GM18517 (cell line): Measurements from ENCODE around the gene SLC24A3.

ENCODE experiments used
- ATAC-seq: cut with Tn5 transposase; IDR thresholded peaks from one replicate; pipeline ENCODE4 v1.9.1; 2021; ENCODE audit warnings: mild to moderate bottlenecking, moderate library complexity; ENCODE audit not compliant: unreplicated experiment

SLC24A3 gene

DNA sequence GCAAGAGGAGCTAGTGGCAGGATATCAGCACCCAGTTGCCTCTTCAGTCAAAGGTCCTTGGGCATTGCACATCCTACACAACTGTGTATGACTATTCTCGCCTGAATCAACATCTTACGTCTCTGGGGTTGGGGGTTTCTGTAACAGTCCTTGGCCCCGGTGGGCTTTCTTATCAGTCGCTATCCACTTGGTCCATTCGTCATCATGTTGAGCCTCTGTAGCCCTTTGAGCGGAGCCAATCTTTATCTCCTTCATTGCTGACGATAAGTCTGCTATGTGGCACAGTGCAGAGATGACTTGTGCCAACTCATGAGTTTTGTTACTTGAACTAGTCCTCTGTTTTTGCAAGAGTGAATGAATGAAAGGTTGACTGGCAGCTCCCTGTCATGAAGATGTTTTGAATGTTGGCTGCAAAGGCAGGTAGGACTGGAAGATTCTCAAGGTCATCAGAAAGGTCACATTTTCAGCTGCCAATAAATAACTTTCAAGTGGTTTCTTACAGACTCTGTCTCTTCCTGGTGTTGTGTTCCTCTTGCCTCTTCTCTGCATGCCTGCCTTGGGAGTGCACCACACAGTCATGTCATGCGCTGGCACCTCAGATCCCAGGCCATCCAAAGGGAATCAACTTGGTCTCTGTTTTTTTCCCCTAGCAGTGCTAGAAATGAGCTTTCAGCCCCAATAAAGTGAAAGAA, 238.9 kb downstream of the SLC24A3 start:
- no peak for ATAC-seq

DNA sequence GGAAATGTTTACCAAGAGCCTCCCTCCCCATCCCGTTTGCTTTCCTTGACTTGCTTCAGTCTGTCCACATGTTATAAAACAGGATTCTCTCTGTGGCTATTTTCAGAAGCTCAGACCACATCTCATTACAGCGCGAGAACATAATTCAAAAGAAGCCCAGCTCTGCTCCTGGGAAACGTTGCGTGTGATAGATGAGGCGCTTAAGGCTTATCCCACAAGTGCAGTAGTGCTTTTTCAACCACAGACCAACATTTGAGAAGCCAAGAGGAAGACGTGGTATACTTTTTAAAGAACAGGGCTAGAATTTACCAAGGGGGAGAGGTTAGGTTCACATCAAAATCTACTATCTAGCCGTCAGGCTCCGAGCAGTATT, 239.5 kb downstream of the SLC24A3 start:
- no peak for ATAC-seq

DNA sequence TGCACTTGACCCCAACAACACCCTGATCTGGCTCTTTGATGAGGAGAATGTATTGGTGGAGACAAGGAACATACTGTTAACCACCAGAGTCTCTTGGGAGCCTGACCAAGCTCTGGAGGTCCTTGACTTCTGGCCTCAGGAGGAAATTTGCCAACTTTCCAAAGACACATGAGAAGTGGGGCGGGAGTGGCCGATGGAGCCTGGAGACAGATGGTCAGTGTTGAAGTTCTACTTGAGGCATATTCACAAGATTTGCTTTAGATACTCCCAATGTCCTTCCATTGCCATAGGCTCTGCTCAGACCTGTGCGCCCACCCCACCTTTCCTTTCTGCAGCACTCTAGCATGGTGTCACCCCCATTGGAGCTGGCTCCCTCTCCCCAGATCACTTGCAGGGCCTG, 241.0 kb downstream of the SLC24A3 start:
- ATAC-seq = no peak

DNA sequence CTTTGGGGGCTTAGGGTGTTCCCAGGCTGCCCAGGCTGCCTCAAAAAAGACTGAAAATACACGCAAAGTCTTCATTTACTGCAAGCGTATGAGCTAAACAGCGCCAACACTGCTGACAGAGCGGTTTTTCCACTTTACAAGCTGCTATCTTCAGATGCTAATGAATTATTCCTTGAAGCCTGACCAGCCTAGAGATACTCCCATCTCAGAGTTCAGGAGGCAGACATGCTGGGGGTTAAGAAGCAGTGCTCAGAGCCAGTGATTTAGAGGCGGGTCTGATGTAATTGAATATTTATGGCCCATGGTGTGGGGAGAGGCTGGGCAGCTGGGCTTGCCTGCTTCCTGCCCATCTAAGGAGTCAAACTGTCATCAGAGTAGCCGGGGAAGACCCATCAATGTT, 241.4 kb downstream of the SLC24A3 start:
- no peak for ATAC-seq

DNA sequence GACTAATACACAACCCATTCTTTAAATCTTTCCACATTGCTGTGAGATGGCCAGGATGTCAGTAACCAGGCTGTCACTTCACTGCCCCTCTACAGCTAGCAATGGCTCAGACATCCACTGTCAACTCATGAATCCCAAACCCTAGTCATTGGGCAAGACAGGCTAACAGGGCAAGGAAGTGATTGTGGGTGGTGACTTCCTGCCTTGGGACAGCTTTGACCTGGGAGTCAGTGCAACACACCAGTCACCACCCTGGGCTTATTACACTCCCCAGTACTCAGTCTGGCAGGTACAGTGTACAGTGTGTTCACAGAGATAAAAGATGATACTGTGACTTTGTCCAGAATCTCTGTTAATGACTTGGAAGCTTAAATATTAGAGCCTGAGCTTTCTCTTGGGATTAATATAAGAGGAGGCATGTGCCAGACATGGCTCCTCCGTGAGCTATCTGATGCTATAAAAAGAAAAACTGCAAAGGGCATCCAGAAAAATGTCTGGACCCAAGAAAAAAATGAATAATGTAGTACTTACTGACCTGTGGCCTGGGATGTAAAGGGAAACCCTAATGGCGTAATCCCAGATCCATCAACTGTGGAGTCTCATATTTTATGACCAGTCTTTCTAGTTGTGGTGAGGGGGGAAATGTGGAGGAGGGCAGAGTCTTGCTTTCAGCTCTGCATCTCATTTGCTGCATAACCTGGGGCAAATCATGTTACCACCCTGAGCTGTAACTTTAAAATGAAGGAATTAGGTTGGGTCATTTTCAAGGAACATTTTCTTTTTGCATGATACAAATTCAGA, 244.4 kb downstream of the SLC24A3 start:
- no peak for ATAC-seq

DNA sequence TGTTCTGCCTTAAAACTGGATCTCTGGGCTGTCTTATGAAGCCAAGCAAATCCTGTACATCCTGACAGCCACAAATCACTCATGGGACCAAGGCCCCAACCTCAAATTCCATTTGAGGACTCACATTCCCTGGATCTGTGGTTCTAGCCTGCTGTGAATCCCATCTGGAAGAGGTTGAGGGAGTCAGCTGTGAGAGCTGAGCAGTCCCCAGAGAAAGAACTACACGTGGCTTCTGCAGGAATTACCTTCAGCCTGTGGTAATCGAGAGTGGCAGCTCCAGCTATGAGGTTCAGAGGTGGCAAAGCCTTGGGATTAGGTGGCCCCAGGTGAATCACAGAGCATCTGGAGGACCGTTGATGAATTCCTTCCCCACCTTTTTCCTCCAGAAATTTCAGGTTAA, 245.2 kb downstream of the SLC24A3 start:
- no peak for ATAC-seq

DNA sequence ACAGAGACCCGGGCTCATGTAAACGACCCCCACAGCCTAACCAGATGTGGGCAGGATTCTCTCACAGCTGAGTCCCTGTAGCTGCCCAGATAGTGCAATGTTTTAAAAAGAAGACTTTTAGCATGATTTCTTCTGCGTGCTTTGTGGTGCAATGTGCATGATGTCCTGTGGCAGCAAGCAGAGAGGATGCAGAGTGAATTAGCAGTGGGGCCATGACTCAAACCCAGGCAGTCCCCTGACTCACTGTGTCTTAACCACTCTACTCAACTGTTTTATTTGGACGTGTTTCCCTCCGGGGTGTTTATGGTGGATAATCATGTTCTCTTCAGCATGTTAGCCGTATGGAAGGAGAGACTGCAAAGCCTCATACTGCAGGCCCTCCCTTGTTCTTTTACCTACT, 247.9 kb downstream of the SLC24A3 start:
- ATAC-seq = no peak

DNA sequence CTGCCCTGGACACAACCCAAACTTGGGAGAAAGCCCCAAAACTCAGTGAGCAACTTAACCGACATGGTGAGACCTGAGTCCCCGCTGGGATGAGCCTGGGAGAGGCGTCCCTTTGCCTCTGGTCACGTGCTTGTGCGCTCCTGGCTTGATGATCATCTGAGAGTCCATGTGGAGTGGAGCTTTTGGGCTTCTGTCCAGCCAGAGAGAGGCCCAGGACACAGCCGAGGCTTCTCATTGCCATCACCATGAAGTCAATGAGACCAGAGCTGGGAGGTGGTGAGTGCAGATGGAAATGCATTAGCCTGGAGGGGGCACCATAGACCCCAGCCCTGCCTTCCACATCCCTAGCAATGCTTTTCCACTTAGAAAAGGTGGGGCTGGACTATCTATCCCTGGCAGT, 250.0 kb downstream of the SLC24A3 start:
- ATAC-seq = no peak

DNA sequence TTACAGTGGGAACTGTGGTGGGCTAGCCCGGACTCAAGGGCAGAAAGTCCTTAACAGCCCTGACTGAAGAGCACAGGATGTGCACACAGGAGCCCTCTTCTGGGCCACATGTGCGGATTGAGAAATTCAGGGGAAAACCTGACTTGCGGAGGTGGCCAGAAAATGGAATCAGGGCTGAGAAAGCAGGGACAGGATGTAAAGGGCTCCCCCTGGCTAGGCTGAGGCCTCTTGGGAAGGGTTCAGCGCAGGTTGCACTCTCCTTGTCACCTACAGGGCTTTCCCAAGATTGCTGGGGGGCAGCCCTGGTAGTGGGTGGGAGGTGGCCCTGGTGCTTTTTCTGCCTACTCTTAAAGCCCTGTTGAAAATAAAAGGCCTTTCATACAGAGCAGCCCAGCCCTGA, 251.2 kb downstream of the SLC24A3 start:
- no peak for ATAC-seq

DNA sequence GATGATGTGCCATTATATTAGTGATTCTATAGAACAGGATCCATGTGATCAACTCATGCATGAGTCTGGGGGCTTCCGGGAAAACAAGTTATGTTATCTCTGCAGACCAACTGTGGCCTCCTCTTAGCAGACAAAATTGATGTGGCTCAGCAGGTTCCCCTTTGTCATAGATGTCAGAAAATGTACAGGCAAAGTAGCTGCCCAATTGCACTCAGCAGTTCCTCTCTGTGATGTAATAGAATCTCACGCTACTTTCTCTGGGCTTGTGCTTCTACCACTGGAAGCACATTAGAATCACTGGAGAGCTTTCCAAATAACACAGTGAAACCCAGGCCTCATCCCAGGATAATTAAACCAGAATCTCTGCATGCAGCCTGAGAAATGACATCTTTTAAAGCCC, 253.1 kb downstream of the SLC24A3 start:
- ATAC-seq = no peak

DNA sequence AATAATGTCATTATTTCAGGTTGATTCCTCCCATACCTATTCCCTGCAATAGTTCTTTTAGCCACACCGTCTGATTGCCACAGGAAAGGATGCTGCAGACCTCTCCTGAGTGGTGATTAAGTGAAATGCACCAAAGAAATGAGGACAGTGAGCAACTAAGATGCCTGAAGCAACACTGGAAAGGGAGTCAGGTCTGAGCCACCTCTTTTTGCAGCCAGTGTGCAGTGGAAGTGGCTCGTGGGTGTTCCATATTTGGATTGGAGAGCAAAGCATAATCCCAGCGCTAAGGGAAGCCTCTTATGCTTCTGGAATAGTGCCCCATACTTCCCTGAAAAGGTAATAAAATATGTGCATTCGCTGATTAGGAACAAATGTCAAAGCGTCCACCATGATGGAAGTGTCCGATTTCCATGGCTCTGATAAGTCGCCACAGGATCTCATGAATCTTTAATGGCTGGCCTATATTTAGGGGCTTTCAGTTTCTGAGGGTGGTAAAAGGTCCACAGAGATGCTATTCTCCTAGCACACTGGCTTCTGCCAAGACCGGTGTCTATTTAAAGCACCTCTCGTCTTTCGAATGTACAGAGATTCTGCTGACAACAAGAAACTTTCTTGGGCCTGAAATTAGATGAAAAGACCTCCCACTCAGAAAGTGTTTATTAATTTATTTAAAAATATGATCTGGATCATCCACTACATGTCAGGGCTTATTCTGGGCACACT, 253.9 kb downstream of the SLC24A3 start:
- no peak for ATAC-seq

DNA sequence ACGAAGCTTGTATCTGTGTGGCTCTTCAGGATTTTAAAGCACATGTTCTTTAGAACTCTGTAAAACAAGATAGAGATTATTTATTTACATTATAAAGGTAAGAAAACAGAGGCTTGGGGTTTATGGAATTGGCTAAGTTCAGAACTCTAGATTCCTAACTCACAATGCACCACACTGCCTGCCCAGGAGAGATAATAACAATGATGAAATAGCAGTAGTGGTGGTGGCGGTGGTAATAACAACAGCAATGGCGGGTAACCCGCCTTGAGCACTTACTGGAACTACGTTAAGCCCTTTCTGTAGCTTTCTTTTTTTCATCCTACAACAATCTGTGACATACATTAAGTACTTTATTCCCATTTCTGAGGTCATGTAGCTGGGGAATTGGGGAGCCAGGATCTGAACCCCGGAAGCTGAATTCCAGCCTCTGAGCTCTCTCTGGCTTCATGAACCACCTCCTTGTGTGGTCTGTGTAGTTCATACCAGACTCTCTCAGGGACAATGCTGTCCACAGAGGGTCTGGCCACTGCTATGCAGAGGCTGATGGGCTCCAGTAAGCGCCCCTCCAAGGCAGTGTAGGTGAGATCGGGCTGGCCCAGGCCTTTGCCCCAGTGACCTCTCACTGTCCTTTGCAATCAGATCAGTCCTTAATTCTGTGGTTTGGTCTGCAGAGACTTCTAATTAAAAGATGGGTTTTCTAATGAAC, 260.9 kb downstream of the SLC24A3 start:
- ATAC-seq = no peak

DNA sequence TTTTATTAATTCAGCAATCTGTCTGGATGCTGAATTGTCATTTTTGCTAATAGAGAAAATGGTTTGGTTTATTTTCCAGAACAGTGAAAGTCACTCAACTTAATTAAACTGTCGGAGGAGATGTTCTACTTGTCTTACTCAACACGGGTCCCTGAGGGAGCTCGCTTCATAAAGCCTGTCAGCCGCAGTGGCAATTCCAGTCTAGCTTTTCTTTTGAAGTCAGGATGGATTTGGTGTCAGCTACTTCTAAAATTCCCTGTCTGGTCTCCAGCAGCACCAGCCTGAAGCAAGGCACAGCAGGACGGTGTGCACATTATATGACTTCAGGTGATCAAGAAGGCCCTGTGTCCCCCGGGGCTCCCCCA, 261.5 kb downstream of the SLC24A3 start:
- no peak for ATAC-seq

DNA sequence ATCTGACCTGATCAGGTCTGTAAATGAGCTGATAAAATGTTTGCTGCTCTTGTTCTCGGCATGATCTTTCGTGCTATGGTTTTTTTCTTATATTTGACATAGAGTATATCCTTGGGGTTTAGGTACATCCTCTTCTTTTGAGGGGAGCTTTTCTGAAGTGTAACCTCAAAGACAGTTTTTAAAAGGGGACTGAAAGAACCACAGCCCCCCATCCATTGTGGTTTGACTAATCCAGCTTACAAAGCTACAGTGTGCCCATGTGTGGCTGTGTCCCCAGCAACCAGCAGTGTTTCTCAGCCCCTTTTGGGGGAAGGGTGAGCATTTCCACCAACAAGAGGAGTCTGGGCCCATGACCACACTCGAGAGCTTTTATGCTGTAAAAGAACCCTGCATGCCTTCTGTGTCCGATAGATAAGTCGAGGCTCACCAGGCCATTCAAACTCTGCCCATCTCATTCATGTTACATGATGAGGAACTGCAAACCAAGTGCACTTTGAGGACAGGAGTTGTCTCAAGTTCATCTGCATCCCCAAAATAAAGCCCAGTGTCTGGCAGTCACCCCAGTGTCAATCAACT, 266.0 kb downstream of the SLC24A3 start:
- no peak for ATAC-seq

DNA sequence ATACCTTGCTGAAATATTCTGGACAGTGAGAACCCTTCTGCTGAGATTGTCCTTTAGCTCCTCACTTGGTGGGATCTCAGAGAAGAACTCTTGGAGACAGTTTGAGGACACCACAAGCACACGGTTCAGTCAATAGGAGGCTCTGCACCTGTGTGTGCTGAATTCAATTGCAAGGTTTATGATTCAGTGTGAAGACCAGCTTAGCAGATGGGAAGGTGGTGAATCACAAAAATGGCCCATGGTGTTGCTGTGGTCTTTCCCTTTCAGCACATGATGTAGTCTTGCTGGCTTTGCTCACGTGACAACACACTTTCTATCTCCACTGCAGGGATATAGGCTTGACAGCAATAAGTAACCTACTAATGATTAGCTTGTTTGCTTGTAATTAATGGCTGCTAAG, 270.3 kb downstream of the SLC24A3 start:
- no peak for ATAC-seq

DNA sequence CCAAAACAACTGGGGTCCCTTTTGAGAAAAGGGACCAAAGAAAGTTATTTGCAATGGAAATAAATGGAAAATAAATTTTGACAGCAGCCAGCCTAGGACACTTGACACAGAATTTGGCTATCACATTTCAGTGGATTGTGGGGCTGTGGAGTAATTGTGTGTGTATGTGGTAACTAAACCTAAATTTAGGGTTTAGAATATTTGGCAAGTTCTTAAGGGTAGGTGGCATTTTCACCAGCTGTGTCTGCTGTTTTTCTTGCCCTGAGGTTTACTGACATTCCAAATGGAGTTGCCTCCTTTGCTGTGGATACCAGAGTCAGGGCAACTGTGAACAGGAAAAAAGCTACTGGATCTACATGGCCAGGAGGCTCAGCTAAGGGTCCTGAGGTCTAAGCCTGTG, 270.9 kb downstream of the SLC24A3 start:
- ATAC-seq = no peak

DNA sequence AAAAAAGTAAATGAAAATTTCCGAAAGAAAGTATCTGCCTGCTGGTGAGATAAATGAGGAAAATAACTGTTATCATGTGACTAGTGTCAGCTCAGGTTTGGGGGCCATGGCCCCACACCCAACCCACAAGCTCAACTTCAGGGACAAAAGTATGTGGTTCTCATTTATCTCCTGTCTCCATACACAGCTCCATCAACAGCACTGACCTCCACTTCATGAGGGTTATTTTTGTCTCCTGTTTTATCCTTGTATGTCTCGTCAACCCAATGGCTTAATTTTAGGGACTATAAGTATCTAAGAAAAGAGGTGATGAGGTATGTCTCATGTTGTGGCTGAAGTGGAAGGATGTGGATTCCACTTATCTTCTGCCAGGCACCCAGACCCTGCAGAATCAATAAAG, 274.0 kb downstream of the SLC24A3 start:
- ATAC-seq = no peak

DNA sequence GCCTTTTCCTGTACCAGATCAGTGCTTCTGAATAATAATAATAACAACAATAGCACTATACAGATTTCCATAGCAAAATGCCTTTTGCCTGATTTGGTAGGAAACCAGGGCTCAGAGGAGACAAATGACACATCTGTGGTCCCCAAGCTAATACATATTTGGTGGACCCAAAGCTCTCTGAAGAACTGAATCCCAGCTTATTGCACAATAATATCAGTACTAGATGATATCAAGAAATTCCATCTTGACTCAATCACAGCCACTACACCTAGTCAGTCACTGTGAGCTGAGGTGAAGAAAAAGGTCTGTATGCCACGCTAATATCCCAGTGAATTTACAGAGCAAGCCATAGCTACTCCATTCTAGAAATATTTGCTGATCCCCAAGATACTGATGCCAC, 275.0 kb downstream of the SLC24A3 start:
- ATAC-seq = no peak

DNA sequence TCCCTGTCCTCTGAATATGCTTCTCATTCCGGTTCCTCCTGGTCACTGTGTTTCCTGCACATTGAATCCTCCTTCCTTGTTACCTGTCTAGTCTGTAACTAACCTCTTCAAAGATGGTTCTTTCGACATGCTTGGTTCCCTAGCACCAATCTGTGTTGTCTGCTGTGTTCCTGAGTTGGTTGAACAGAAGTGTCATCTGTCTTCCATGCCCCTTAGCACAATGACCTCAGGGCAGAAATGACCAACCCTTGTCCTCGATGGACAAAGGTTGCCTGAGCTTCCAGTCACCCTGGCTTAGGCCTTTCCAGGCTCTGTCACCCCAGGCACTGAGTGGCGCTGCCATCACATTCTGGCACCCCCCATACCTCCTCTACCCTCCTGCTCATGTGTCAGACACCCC, 278.8 kb downstream of the SLC24A3 start:
- no peak for ATAC-seq

DNA sequence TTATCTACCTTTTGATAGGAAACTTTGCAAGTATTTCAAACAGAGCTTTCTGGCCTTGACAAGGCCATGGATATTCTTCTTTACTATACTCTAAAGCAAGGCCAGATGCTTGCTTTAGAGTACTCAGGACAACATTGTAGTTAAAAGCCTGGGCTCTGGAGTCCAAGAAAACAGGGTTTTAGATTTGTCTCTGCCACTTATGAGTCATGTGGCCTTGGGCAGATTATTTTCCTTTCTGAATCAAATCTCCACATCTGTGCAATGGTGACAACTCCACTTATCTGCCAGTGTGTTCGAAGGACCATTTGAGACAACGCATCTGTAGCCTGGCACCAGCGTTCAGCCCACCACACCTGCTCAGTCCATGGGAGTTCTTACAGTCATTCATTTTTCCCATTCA, 279.7 kb downstream of the SLC24A3 start:
- ATAC-seq = no peak

DNA sequence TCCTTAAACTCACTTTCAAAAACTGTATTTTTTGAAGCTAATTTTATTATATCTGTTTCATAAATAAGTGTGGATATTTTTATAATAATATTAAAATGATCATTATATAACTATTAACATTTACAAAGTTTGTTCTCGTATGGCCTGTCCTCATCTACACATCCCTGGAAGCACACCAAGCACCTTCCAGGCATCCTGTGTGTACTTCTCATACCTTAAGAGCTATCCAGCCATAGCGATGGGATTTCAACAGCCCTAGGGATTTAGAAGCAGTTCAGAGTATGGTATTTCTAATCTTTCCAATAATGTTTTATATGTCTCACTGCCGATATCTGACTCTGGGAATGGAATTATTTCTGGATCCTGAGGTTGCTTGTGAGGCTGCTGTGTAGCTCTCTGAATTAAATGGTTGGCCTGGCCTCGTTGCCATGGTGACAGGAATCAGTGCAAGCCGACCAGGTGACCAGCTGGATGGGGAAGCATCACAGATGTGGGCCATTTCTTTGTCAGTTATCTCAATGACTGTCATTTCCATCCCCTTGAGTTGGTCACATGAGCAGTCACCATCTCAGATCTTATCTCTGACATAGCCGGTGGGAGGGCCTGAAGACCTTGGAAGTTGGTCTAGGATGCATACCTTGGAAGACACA, 280.4 kb downstream of the SLC24A3 start:
- no peak for ATAC-seq
